ENCODE data around the gene TRIM44.

The TRIM44 gene

GRCh38 chr11:35804451-35805040 lies 142.0 kb downstream of the TRIM44 start:
- no peak for FAIRE-seq
- no peak for DNase-seq (ENCODE audit: insufficient read length, low spot score)
- TF ChIP-seq, protein P1, sequence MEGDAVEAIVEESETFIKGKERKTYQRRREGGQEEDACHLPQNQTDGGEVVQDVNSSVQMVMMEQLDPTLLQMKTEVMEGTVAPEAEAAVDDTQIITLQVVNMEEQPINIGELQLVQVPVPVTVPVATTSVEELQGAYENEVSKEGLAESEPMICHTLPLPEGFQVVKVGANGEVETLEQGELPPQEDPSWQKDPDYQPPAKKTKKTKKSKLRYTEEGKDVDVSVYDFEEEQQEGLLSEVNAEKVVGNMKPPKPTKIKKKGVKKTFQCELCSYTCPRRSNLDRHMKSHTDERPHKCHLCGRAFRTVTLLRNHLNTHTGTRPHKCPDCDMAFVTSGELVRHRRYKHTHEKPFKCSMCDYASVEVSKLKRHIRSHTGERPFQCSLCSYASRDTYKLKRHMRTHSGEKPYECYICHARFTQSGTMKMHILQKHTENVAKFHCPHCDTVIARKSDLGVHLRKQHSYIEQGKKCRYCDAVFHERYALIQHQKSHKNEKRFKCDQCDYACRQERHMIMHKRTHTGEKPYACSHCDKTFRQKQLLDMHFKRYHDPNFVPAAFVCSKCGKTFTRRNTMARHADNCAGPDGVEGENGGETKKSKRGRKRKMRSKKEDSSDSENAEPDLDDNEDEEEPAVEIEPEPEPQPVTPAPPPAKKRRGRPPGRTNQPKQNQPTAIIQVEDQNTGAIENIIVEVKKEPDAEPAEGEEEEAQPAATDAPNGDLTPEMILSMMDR (IDR thresholded peaks at IDR 0.05; ENCODE audit: insufficient read depth, missing control alignments): no peak

GRCh38 chr11:35809561-35809960 lies 147.0 kb downstream of the TRIM44 start:
- TF ChIP-seq, protein P1 (IDR thresholded peaks at IDR 0.05; ENCODE audit: insufficient read depth, missing control alignments): no peak
- FAIRE-seq: no peak
- no peak for DNase-seq (ENCODE audit: insufficient read length, low spot score)

DNA sequence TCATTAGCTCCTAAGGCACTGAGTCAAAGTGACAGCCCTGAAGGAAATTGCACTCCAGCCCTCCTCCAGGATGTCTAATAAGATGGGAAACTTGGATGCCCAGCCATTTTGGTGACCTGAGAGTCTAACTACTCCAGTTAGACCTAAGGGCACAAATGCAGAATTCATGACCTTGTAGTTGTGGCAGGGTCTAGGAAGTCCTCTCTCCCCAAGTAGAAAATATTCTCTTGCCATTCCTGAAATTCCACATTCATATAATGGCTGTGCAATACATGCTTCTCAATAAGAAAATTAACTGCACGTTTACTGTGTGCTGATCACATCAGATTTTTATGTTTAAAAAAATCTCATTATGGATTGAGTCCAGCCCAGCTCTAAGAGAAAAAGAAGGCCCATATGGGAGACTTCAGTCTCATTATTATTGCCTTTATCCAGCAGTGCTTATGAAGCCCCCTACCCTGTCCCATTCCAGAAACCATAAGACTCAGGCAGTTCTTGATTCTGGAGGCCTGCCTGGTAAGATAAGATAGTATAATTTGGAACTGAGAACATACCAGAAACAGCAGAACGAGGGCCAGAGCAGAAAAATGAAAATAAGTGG lies 147.6 kb downstream of the TRIM44 start:
- TF ChIP-seq, protein P1 (IDR thresholded peaks at IDR 0.05; ENCODE audit: insufficient read depth, missing control alignments): no peak
- FAIRE-seq (no peak), DNase-seq (ENCODE audit: insufficient read length, low spot score) (no peak)

GRCh38 chr11:35811783-35812182 lies 149.2 kb downstream of the TRIM44 start:
- TF ChIP-seq, protein P1 (IDR thresholded peaks at IDR 0.05; ENCODE audit: insufficient read depth, missing control alignments): no peak
- FAIRE-seq (no peak), DNase-seq (ENCODE audit: insufficient read length, low spot score) (no peak)

- no peak for DNase-seq (ENCODE audit: insufficient read length, low spot score)
- no peak for FAIRE-seq
- TF ChIP-seq, protein P1 (IDR thresholded peaks at IDR 0.05; ENCODE audit: insufficient read depth, missing control alignments): no peak
Observed at GRCh38 chr11:35812828-35813227, 150.3 kb downstream of the TRIM44 start.

- TF ChIP-seq, protein P1 (IDR thresholded peaks at IDR 0.05; ENCODE audit: insufficient read depth, missing control alignments): no peak
- FAIRE-seq (peak; percentile 6), DNase-seq (ENCODE audit: insufficient read length, low spot score) (no peak)
Observed at GRCh38 chr11:35814081-35814695, 151.6 kb downstream of the TRIM44 start.

Data from D721Med (cell line).